SJSA1 (cell line): Measurements from ENCODE around the gene FBXO3. TPM values are rescaled to one million over a fixed set of nuclear protein-coding genes. Genes with fewer than 3 reads are reported as not detected.
A peak's percentile ranks its signal among the peaks of the same experiment; 100 is the strongest.
"Not testable (repeated sequence)": the region's sequence is repeated elsewhere in the genome, so short reads cannot be mapped to it uniquely, and the experiment has no call there.

ENCODE experiments used
- DNase-seq, 2 experiments: peaks; one replicate each; pipeline ENCODE4 v3.0.0-alpha.2; 2015 to 2020; ENCODE audit warnings: low spot score in 2 of 2, low read depth in 1 of 2
- H3K27ac ChIP-seq: fragments of 250-450 bp; sonication (Bioruptor Pico); 2 replicates; pipeline ENCODE4 v1.5.1; 2020; ENCODE audit warnings: mild to moderate bottlenecking, moderate library complexity
- H3K27me3 ChIP-seq: fragments of 250-450 bp; sonication (Bioruptor Pico); replicated peaks from 2 replicates; pipeline ENCODE4 v1.5.1; 2020; ENCODE audit warnings: mild to moderate bottlenecking, moderate library complexity
- H3K36me3 ChIP-seq: fragments of 250-450 bp; sonication (Bioruptor Pico); 2 replicates; pipeline ENCODE4 v1.5.1; 2020; ENCODE audit warnings: mild to moderate bottlenecking
- H3K4me1 ChIP-seq: fragments of 250-450 bp; sonication (Bioruptor Pico); replicated peaks from 2 replicates; pipeline ENCODE4 v1.6.1; 2021; ENCODE audit warnings: mild to moderate bottlenecking
- H3K4me3 ChIP-seq: fragments of 250-450 bp; sonication (Bioruptor Pico); 2 replicates; pipeline ENCODE4 v1.5.1; 2020; ENCODE audit warnings: mild to moderate bottlenecking
- H3K9me3 ChIP-seq: fragments of 250-450 bp; sonication (Bioruptor Pico); replicated peaks from 2 replicates; pipeline ENCODE4 v1.5.1; 2020; ENCODE audit warnings: mild to moderate bottlenecking
- total RNA-seq: library from RNA; depleted of rRNA; stranded (reverse); fragments of >200 nt; shearing (Covaris generic); gene quantifications from 2 replicates; pipeline ENCODE4 v1.2.3, GENCODE V29; 2014

FBXO3 gene
- total RNA-seq, 1 experiment from 2014 or later = 46.2 TPM

DNA sequence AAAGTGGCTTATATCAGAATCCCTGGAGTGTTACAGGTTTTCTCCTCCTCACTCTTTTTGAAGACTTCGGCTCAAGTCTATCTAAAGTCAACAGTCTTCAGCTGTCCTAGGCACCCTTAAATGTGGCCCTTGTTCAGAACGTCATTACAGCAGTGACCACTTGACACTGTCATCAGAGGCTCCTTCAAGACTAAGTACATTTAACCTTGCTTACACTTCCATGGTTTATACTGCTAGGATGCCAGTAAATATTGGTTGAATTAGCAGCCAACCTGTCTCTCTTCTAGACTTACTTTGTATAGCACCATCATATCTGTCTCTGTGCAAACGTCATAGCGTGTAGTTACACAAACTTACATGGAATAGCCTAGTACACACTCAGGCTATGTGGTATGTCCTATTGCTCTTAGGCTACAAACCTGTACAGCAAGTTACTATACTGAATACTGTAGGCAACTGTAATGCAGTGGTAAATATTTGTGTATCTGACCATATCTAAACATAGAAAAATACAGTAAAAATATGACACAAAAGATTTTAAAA is 60.4 kb downstream of the FBXO3 start:
- Histone ChIP-seq H3K36me3 (peaks cover 89% of the 10 kb centered on the region), H3K27me3 (no peaks in the 10 kb centered on the region), H3K9me3 (no peaks in the 10 kb centered on the region), H3K4me1 (peaks cover 4% of the 10 kb centered on the region; the same call in 1 of the 2 replicates), H3K4me3 (no peak overlapping the region), H3K27ac (no peak overlapping the region)
- no peak for DNase-seq

DNA sequence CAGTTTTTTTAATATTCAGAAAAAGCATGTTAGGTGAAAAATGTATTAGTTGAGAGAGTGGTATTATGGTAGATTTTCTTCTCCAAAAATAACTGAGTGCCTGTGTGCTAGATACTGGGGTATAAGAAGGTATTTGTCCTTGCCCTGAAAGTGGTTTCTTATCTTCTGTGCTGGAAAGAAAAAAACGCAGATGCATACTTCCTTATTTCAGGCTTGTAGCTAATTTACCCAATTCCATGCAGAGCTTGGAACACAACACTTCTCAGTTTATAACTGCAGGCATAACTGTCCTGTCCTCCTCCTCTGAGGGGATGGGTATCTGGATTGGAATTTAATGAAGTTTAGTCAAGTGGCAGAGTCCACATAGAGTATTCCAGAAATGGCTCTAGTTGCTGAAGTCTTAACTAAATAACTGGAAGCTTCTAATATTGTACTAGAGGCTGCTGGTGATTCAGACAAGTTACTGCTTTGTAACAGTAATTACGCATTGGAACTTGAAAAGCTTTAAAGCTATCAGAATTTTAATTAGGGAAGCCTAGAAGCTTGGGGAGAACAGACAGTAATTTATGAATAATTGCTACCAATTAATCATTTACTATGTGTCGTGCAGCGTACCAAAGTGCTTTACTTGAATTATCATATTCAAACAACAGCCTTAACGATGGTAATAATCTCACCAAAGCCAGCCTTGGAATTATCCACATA is 61.0 kb downstream of the FBXO3 start:
- peaks cover 88% of the 10 kb centered on the region for H3K36me3 ChIP-seq
- no peaks in the 10 kb centered on the region for H3K9me3 ChIP-seq
- H3K27me3 ChIP-seq = no peaks in the 10 kb centered on the region
- peaks cover 4% of the 10 kb centered on the region; the same call in 1 of the 2 replicates for H3K4me1 ChIP-seq
- no peak for DNase-seq
- no peak overlapping the region for H3K4me3 ChIP-seq
- H3K27ac ChIP-seq = no peak overlapping the region

DNA sequence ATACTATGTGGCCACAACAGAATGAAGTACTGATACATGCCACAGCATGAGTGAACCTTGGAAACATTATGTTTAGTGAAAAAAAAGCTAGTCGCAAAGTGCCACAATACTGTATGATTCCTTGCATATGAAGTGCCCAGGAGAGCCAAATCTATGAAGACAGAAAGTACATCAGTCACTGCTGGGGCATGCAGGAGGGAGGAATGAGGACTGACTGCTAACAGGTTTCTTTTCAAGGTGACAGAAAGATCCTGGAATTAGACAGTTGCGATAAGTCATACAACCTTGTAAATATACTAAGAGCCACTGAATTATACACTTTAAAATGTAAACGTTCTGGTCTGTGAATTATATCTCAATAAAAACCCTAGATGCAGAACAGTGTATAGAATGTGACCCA is 61.9 kb downstream of the FBXO3 start:
- Histone ChIP-seq H3K4me3 (no peak overlapping the region), H3K36me3 (peaks cover 85% of the 10 kb centered on the region), H3K27me3 (no peaks in the 10 kb centered on the region), H3K4me1 (peaks cover 5% of the 10 kb centered on the region), H3K9me3 (no peaks in the 10 kb centered on the region), H3K27ac (no peak overlapping the region)
- DNase-seq = no peak

DNA sequence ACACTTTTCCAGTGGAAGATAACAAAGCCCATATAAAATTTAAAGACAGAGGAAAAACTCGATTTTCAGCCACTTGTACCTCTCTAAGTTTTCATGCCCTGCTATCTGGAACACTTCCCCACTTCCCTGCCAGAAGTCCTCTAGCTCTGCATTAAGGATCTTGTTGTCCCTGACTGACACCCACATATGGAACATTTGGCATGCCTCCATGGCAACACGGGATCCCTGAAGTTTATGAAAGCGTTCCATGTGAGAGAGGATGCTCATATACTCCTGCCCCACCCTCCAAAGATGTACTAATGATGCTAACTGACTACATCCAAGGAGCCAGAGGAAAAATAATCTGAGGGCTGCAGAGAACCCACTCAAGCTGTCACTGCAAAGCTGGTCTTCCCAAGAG is 64.9 kb downstream of the FBXO3 start:
- no peak for DNase-seq
- no peaks in the 10 kb centered on the region for H3K27me3 ChIP-seq
- no peak overlapping the region for H3K27ac ChIP-seq
- no peak overlapping the region for H3K4me3 ChIP-seq
- H3K36me3 ChIP-seq = peaks cover 87% of the 10 kb centered on the region
- peaks cover 20% of the 10 kb centered on the region for H3K4me1 ChIP-seq
- no peaks in the 10 kb centered on the region for H3K9me3 ChIP-seq

DNA sequence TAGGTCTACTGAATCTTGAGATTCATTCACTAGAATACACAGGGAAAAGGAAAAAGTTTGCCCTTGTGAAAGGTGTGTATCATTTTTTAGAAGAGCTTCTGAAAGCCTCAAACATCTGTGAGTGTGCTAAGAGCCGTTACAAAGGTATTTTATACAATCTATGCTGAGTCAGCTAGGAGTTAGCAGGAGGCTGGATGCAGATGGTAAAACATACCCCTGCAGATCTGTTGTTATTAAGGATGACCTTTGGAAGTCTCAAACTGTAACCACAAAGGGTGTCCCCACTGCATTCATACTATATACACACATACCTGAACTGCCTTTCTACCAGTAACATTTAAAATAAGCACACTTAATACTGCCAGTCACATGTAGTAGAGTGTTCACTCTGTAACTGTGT is 65.3 kb downstream of the FBXO3 start:
- Histone ChIP-seq H3K4me1 (peaks cover 25% of the 10 kb centered on the region), H3K27me3 (no peaks in the 10 kb centered on the region), H3K36me3 (peaks cover 87% of the 10 kb centered on the region), H3K27ac (no peak overlapping the region), H3K9me3 (no peaks in the 10 kb centered on the region), H3K4me3 (no peak overlapping the region)
- no peak for DNase-seq

DNA sequence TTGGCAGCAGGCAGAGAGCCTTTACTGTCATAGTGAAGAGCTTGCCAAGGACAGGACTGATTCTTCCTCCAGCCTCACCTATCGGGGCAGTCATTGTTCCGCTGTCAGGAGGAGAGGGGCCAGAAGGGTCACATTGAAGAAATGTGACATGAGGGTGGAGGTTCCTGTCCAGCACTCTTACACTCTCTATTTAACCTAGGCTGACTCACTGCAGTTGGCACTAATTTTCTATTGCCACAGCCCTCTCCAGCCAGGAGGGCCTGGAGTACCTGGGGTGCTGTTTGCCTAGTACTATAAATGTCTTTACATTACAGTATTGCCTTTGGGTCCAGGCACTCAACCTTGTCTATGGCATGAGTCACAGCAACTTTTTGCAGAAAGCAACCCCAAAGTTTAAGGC is 66.5 kb downstream of the FBXO3 start:
- not testable (repeated sequence) for H3K27ac ChIP-seq, H3K4me3 ChIP-seq, DNase-seq, H3K9me3 ChIP-seq, H3K27me3 ChIP-seq
- peaks cover 80% of the 10 kb centered on the region for H3K36me3 ChIP-seq
- peaks cover 37% of the 10 kb centered on the region for H3K4me1 ChIP-seq

DNA sequence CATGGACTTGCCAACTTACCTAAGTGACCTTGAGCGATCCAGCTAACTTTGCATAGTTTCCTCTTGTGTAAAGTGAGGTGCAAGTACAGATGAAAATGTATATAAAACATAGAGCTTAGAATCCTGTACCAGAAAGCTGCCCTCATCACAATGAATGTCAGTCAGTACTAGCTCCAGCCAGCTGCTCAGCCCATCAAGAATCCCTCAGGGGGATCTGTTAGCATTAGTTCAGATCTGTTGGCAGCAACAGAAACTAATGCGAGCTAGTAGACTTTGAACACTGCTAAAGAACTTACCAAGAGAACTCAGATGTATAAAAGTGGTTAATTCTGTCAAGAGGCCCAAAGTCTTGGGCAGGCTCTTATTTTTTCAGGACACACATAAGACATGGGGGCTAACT is 67.4 kb downstream of the FBXO3 start:
- Histone ChIP-seq H3K27me3 (no peaks in the 10 kb centered on the region), H3K27ac (no peak overlapping the region), H3K9me3 (no peaks in the 10 kb centered on the region), H3K36me3 (peaks cover 76% of the 10 kb centered on the region), H3K4me3 (no peak overlapping the region), H3K4me1 (peaks cover 45% of the 10 kb centered on the region)
- DNase-seq = no peak

DNA sequence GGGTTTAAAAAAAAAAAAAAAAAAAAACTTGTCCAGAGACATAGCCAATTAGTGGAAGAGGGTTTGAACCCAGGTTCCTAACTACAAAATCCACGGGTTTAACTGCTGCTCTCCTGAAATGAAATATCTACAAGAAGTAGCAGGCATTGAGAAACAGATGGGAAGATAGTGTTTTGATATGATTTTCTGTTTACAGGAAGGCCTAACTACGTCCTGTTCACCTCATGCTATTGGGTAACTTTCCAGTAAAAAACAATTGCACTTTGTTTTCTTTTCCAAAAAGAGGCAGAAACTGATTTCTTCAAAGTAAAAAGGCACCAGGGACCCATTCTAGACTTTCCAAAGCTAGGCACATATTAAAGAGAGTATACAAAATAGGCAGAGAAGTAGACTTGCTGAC is 67.8 kb downstream of the FBXO3 start:
- Histone ChIP-seq H3K9me3 (no peaks in the 10 kb centered on the region), H3K27ac (no peak overlapping the region), H3K4me3 (no peak overlapping the region), H3K4me1 (peaks cover 50% of the 10 kb centered on the region), H3K27me3 (no peaks in the 10 kb centered on the region), H3K36me3 (peaks cover 74% of the 10 kb centered on the region)
- no peak for DNase-seq

DNA sequence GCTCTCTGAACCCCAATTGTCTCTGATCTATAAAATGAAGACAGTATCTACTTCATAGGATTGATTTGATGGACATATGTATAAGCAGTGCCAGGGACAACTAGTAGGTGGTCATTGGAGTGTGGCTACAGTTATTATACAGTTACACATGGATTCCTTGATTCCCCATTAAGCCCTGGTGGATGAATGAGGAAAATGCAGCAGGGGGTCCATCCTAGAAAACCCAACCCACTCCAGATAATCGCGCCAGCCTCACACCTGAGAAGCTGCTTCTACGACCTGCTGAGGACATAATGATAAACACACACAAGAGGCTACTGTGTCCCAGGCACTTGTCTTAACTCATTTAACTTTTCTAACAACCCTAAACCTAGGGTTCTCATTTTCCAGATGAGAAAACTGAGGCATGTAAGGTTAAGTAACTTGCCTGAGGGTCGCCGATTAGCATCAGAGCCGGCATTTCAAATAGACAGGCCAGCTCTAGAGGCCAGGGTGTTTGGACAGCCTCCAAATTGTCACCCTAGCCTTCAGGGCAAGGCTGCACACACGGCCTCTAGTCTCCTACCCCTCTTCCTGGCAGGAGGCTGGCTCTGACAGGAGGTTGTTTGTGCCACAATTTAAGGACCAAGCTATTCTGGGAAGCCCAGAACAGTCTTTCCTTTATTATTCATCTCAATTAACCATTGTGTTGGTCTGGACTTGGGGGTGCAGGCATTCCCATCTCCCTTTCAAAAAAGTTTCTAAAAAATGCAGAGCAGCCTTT is 69.9 kb downstream of the FBXO3 start:
- Histone ChIP-seq H3K27me3 (no peaks in the 10 kb centered on the region), H3K4me1 (peaks cover 64% of the 10 kb centered on the region), H3K36me3 (peaks cover 57% of the 10 kb centered on the region), H3K9me3 (no peaks in the 10 kb centered on the region), H3K27ac (peak overlapping the region; percentile 5; the same call in 1 of the 2 replicates), H3K4me3 (no peak overlapping the region)
- no peak for DNase-seq

DNA sequence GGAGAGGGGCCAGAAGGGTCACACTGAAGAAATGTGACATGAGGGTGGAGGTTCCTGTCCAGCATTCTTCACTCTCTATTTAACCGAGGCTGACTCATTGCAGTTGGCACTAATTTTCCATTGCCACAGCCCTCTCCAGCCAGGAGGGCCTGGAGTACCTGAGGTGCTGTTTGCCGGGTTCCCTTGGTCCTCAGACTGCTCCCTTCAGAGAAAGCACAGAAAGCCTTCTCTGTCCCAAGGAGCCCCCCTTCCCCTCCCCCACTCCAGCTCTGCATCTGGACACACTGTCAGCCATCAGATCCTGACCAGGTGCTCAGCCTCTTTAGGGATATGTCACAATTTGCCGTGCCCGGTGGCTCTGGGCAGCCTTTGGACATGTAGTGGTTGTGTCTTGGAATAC is 70.5 kb downstream of the FBXO3 start:
- Histone ChIP-seq H3K9me3 (no peaks in the 10 kb centered on the region), H3K4me3 (no peak overlapping the region), H3K4me1 (peaks cover 64% of the 10 kb centered on the region), H3K27me3 (no peaks in the 10 kb centered on the region), H3K36me3 (peaks cover 50% of the 10 kb centered on the region), H3K27ac (no peak overlapping the region; the same call in 1 of the 2 replicates)
- peak in 1 of 2 experiments; percentile 36 for DNase-seq

DNA sequence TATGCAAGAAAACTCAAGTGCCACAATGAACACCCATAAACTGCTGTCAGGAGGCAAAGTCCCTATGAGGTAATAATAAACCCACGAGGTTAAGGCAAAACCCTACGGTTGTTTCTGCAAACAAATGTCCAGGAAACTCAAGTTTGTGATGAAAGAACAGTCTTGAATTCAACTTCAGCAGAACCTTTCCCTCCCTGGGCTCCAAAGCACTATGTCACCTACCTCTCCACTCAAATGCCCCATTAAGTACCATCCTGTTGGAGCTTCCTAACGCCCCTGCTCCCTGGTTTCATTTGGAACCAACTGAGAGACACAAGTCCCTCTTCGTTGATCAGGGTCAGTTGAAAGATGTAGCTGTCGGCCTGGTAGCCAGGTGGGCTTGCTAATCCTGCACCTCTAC is 71.1 kb downstream of the FBXO3 start:
- no peak for DNase-seq
- H3K4me1 ChIP-seq = peaks cover 64% of the 10 kb centered on the region

DNA sequence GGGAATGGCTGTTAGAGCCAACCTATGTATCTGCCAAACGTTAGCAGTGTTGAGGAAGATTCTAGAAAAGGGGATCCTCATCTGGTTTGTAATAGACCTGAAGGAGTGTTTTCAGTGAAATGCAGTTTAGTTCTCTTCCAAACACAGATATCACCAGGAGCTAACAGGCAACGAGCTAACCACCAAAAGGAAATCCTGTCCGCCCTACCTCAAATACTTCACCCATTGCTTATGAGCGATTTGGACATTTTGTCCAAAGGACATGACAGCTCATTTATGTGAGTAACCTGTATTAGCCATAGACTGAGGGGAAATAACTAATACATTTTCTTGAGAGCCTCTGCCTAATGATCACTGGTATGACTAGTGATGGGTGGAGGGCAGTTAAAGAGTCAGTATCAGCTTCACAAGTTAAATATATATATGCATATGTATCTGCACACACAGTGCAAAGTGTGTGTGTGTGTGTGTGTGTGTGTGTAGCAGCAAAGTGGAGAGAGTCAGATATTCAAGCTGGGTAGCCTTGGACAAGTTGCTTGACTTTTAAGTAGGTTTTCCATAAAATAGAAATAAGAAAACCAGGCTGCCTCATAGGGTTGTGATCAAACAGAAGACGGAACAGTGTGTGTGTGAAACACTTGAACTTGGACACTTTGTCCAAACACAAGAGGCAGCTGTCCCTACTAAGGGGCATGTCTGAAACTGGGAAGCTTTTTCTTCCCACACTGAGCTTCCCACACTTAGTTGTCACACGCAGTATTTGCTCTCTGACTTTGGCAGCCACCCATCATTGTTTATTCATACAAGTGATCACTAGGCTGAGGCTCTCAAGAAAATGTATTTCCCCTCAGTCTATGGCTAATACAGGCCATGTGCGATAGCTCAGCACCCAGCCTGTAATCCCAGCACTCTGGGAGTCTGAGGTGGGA is 72.8 kb downstream of the FBXO3 start:
- Histone ChIP-seq H3K27ac (peak overlapping the region; percentile 60), H3K27me3 (no peaks in the 10 kb centered on the region), H3K4me3 (peak overlapping the region; percentile 45), H3K36me3 (peaks cover 32% of the 10 kb centered on the region), H3K4me1 (peaks cover 55% of the 10 kb centered on the region), H3K9me3 (no peaks in the 10 kb centered on the region)
- DNase-seq = peak in 1 of 2 experiments; percentile 73

More for the DNA sequence above, 71.1 kb downstream of the FBXO3 start:
- Histone ChIP-seq H3K9me3 (no peaks in the 10 kb centered on the region), H3K27me3 (no peaks in the 10 kb centered on the region), H3K36me3 (peaks cover 47% of the 10 kb centered on the region), H3K4me3 (no peak overlapping the region), H3K27ac (no peak overlapping the region)

DNA sequence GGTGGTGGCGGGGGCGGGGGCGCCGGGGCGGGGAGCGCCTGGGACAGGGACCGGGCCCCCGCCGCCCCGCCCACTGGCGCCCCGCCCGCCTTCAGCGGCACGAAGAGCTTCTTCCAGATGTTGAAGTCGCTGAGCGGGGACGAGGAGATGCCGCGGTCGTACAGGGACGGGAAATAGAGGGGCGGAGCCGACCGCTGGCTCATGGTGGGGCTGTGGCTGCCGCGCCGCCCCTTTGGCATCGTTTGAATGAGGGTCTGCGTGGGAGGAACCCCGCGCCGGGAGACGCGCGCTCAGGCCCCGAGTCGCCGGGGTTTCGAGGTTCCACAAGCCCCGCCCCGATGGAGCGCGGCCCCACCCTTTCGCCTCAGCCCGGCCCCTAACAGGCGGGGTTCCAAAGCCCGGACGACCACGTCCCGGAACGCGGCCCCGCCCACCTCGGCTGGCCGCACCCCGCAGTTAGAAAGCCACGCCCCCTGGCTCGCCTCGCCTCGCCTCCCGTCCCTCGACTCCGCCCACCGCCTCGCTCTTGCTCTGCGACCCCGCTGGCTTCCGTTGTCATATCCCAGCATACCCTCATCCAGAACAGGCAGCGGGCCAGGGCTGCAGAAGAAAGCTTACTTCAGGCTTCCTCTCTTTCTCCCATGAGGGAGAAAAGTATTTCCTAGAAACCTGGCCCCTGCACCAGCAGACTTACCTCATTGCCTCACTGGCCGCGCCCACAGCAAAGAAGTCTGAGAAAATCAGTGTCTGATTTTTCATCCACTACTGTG is 73.6 kb downstream of the FBXO3 start, which contains the start of gene C11orf91:
TSS of gene C11orf91 (minus strand) at position 325 of the 770 bp plus-strand sequence. CDS start at position 239, 86 bp downstream.
- peaks cover 51% of the 10 kb centered on the region for H3K4me1 ChIP-seq
- peaks cover 23% of the 10 kb centered on the region for H3K36me3 ChIP-seq
- peak within 1 kb of the TSS; percentile 63 for H3K27ac ChIP-seq
- no peaks in the 10 kb centered on the region for H3K9me3 ChIP-seq
- peak within 1 kb of the TSS; percentile 45 for H3K4me3 ChIP-seq
- DNase-seq = peak; percentile 97
- no peaks in the 10 kb centered on the region for H3K27me3 ChIP-seq
